Measurements from ENCODE around the gene TAF3. TPM values are rescaled to one million over a fixed set of nuclear protein-coding genes. Genes with fewer than 3 reads are reported as not detected.

Gene TAF3
- total and polyA plus RNA-seq, 12 donors = 3.6 to 14.9 (median 11.0) TPM

- Histone ChIP-seq H3K36me3 (peaks cover 0 to 6% (median 2%) of the 10 kb centered on the region in 9 donors), H3K4me1 (no peaks in the 10 kb centered on the region), H3K4me3 (no peak overlapping the region), H3K27me3 (no peaks in the 10 kb centered on the region), H3K9me3 (peaks cover 0 to 43% (median 26%) of the 10 kb centered on the region in 11 donors), H3K27ac (no peak overlapping the region)
- ATAC-seq = no peak
- TF ChIP-seq CTCF (IDR thresholded peaks at IDR 0.05) = no peak
- no peak for DNase-seq
- WGBS, 2 donors = 50 to 98% methylated on average over 2 of the region's 2 CpGs
- intact Hi-C loops (cut with DNase I) = no loop called here
Measured at GRCh38 chr10:8004469-8005000, 186.2 kb downstream of the TAF3 start.

- peaks cover 0 to 25% (median 15%) of the 10 kb centered on the region in 9 donors for H3K36me3 ChIP-seq
Measured at GRCh38 chr10:8006274-8006999, 188.1 kb downstream of the TAF3 start.

GRCh38 chr10:8009031-8009430 is 190.7 kb downstream of the TAF3 start:
- Histone ChIP-seq H3K27ac (no peak overlapping the region), H3K4me1 (no peaks in the 10 kb centered on the region), H3K4me3 (no peak overlapping the region), H3K9me3 (peaks cover 0 to 13% (median 8%) of the 10 kb centered on the region in 11 donors), H3K27me3 (no peaks in the 10 kb centered on the region), H3K36me3 (peaks cover 0 to 46% (median 15%) of the 10 kb centered on the region in 9 donors)
- TF ChIP-seq CTCF (IDR thresholded peaks at IDR 0.05) = no peak
- no peak for ATAC-seq
- DNase-seq = no peak
- intact Hi-C loops (cut with DNase I) = no loop called here
- 97% methylated on average over 38 of the region's 38 CpGs for WGBS, 2 donors

More at GRCh38 chr10:8006274-8006999, 188.1 kb downstream of the TAF3 start:
- DNase-seq (no peak), ATAC-seq (no peak)
- Histone ChIP-seq H3K27me3 (no peaks in the 10 kb centered on the region), H3K27ac (no peak overlapping the region), H3K4me1 (no peaks in the 10 kb centered on the region), H3K9me3 (peaks cover 0 to 38% (median 26%) of the 10 kb centered on the region in 11 donors), H3K4me3 (no peak overlapping the region)
- intact Hi-C loops (cut with DNase I) = no loop called here
- TF ChIP-seq CTCF (IDR thresholded peaks at IDR 0.05) = no peak
- 96% methylated on average over 10 of the region's 10 CpGs for WGBS, 2 donors

GRCh38 chr10:8013006-8013405 is 194.7 kb downstream of the TAF3 start:
- no peak for TF ChIP-seq CTCF (IDR thresholded peaks at IDR 0.05)
- intact Hi-C loops (cut with DNase I) = no loop called here
- Histone ChIP-seq H3K4me3 (no peak overlapping the region), H3K27me3 (no peaks in the 10 kb centered on the region), H3K4me1 (no peaks in the 10 kb centered on the region), H3K9me3 (no peaks in the 10 kb centered on the region), H3K27ac (no peak overlapping the region), H3K36me3 (peaks cover 0 to 76% (median 27%) of the 10 kb centered on the region in 9 donors)
- 96 to 98% methylated on average over 1 of the region's 1 CpG for WGBS, 2 donors
- DNase-seq (no peak), ATAC-seq (no peak)

Measured in heart right ventricle (tissue), 16 donors.